Inferior parietal cortex (tissue), 1 donor: ENCODE measurements around the gene CACNA1I.
"Not testable (repeated sequence)": the region's sequence is repeated elsewhere in the genome, so short reads cannot be mapped to it uniquely, and the experiment has no call there.

Experiments
- DNase-seq: peaks from one replicate; pipeline ENCODE4 v3.0.0-alpha.2; 2016; ENCODE audit errors: extremely low spot score

The CACNA1I gene

GRCh38 chr22:39570665-39571064 is at the start of gene CACNA1I:
CACNA1I (plus strand) TSS chr22:39570753; CDS start chr22:39570753, 0 bp downstream.
- no peak for DNase-seq

GRCh38 chr22:39521106-39521885 is 49.3 kb upstream of the CACNA1I start:
- not testable (repeated sequence) for DNase-seq

DNA sequence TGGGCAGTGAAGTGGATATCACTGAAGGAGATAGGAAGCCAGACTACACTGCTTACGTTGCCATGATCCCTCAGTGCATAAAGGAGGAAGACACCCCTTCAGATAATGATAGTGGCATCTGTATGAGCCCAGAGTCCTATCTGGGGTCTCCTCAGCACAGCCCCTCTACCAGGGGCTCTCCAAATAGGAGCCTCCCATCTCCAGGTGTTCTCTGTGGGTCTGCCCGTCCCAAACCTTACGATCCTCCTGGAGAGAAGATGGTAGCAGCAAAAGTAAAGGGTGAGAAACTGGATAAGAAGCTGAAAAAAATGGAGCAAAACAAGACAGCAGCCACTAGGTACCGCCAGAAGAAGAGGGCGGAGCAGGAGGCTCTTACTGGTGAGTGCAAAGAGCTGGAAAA is 48.5 kb upstream of the CACNA1I start:
- not testable (repeated sequence) for DNase-seq

GRCh38 chr22:39522567-39523300 is 47.8 kb upstream of the CACNA1I start:
- peak; percentile 41 for DNase-seq

DNA sequence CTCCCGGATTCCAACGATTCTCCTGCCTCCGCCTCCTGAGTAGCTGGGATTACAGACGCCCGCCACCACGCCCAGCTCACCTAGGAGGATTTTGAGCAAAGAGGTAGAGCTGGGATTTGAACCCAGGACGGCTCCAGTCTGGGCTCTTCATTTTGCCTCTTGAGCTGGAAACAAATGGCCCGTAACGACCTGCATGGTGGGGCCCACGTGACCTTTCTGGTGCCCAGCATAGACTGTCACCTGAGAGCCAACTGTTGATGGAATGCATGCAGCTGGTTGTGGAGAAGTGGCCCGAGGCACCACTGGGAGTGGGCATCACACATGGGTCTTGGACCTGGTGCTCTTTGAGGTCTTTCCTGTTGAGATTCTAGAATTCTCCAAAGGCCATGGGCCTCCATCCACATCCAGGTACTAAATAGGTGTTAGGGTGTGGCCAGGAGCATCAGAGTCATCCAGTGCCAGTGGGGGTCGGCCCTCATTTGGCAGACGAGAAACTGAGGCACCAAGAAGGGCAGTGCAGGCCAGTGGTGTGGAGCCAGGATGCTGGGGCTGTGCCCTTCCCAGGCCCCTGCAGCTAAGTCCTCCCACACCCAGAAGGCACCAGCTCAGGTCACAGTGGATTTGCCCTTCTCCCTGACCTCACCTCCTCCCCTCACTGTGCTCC is 46.3 kb upstream of the CACNA1I start:
- DNase-seq, result no peak

DNA sequence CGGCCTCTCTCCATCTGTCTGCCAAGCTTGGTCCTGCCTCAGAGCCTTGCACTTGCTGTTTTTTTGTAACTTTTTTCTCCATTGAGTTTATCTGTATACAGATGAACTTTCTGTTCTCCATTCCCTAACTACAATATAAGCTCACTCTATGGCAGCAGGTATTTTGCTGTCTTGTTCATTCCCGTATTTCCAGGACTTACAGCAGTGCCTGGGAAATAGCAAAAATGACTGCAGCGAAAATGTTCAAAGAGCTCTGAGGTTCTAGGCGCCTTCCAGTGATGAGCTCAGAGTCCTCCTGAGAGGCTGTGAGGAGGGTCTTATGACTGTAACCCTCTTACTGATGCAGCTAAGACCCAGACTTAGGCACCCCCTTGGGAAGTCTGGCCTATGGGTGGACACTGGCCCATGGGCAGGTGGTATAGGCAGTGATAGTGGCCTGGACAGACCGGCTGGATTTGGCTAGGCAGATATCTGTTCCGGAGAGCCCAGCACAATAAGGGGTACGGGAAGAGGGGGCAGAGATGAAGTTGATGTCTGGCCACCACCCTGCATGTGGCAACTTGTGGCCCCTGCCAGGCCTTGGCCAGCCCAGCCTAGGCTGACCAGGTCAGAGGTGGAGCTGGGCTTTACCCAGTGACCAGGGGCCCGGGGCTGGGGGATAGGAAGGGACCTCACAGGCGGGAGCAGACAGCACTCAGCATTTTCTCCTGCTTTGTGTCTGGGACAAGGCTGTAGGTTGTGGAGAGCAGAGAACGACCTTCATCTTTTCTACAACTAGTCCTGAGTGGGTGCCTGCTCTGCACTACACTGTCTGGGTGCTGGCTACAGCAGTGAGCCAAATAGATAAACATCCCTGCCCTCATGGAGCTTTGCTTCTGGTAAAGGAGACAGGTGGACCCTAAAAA is 45.5 kb upstream of the CACNA1I start:
- DNase-seq, result no peak

DNA sequence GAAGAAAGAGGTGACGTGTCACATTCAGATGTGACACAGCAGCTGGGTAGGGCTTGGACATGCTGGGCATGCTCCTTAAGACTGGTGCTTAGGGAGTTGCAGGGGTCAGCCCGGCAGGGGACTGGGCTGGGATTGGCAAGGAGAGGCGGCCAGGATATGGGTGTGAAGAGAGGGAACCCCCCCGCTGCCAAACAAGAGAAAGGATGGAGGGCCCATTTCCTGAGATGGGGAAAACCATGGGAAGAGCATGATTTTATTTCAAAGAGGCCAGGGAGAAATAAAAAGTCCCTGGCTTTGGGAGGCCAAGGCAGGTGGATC is 44.9 kb upstream of the CACNA1I start:
- DNase-seq, result no peak

DNA sequence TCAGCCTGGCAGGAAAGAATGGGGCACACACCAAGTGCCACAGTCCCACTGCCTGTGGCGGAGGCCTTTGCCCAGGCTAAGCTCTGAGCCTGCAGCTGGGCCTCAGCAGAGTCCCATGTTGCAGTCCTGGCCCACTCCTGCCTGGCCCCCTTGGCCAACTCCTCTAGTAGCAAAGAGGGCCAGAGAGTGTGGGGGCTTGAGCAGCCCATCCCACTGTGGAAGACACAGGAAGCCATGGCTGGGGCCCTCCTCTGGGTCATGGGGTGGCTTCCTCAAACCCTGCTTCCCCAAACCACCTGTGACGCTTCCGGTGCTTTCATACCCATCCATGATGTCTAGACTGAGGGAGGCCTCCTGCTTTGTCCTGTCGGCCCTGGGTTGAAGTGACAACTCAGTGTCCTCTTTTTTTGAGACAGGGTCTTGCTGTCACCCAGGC is 43.8 kb upstream of the CACNA1I start:
- DNase-seq, result no peak

DNA sequence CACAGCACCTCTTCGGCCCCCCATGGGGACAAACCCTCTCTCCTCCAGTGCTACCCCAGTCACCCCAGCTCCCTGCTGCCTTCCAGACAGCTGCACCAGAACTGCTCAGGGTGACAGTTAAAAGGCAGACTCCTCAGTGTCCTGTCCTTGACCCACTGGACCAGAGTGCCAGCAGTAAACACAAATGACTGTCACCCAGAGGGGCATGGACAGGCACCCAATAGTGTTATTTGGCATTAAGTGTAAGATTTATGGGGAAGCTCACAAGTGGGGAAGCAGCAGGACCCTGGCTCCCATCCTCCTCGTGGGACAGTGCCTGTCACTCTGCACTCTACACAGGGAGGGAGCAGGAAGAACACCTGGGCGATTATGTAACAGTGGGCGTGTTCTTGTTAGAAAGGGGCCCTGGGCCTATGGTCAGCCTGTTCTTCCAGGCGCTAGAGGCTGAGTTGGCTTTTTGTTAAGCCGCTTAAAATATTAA is 43.0 kb upstream of the CACNA1I start:
- no peak for DNase-seq

GRCh38 chr22:39528080-39528661 is 42.4 kb upstream of the CACNA1I start:
- DNase-seq, result no peak

DNA sequence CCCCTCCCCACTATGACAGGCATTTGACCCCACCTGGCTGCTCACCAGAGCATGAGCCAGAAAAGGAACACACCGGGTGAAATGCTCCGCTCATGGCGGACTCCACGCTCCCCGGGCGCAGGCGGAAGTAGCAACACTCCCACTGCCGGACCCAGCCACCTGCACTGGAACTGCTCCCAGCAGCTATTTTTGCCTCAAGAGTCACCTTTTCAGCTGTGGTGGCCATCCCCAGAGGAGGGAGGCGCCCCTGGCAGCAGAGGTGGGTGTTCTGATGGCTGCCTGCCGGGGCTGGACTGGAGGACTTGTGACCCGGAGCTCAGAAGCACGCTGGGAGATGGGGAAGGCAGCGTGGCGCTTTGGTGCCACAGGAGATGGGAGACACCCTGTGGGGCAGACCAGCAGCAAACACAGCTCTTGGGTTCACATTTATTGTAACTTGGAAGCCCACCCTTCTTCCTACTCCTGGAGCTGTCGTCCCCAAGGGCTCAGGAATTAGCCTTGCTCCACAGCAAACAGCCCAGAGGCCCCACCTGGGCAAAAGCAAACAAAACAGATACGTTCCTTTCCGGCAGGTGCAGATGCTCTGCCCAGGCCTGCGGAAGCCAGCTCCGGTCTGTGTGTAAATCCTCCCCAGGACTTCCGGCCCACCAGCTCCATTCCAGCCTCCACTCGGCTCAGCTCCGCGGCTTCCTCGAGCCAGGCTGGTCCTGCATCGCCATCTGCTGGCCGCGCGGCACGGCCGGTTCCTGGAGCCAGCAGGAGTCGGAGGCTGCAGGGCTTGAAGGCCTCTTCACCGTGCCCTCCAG is 41.7 kb upstream of the CACNA1I start:
- DNase-seq, result peak; percentile 89

- DNase-seq, result no peak
These were observed 41.1 kb upstream of the CACNA1I start for GRCh38 chr22:39529487-39529851.

GRCh38 chr22:39530116-39530515 is 40.4 kb upstream of the CACNA1I start:
- DNase-seq, result no peak

- no peak for DNase-seq
These were observed 39.7 kb upstream of the CACNA1I start for GRCh38 chr22:39530692-39531331.

- DNase-seq, result peak; percentile 100
These were observed 38.1 kb upstream of the CACNA1I start, which contains the start of gene RPS19BP1 for GRCh38 chr22:39532215-39533073. RPS19BP1 (minus strand) TSS chr22:39532748; CDS start chr22:39532738, 10 bp downstream.

GRCh38 chr22:39534092-39534506 is 36.5 kb upstream of the CACNA1I start:
- no peak for DNase-seq

GRCh38 chr22:39534591-39535356 is 35.8 kb upstream of the CACNA1I start:
- peak; percentile 82 for DNase-seq

DNA sequence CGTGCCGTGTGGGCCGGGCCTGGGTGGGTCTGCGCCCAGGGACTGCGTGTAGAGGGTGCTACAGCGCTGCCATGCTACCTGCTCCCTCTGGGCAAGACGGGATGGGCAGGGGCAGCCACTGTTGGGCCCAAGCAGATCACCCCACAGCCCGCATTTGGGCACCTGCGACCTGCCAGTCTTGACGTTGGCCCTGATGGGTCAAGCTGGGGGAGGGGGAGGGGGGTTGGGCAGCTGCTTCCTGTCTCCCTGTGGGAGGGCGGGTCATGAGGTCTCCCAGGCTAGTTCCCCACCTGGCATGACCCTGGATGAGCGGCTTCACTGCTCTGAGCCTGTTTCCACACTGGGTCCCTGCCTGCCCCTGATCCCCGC is 35.2 kb upstream of the CACNA1I start:
- DNase-seq, result no peak
